ENCODE results near the gene C2orf74. TPM values are rescaled to one million over a fixed set of nuclear protein-coding genes. Genes with fewer than 3 reads are reported as not detected.
"Not testable (repeated sequence)": the region's sequence is repeated elsewhere in the genome, so short reads cannot be mapped to it uniquely, and the experiment has no call there.

C2orf74 gene
- total RNA-seq, 4 donors from 2014 or later = 18.7 to 43.2 (median 33.2) TPM

DNA sequence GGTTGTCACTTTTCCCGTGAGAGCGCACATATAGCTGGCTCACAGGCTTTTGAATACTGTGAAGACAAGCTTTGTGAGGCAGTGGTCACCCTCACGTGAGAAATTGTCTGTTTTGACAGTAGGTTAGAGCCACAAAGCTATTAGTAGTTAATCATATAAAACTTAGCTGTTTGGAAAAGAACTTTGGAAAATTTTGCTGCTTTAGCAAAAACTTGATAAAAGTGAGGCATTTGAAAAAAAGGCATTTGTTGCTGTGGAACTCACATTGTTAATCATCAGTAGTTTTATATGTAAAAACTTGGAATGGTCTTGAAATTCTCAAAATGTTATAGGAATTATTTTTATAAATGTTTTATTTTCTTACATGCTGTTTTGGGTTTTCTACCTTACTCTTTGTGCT lies 22.3 kb downstream of the C2orf74 start:
- peaks cover 61 to 98% (median 86%) of the 10 kb centered on the region in 4 donors for H3K36me3 ChIP-seq
- no peak for TF ChIP-seq POLR2A (IDR thresholded peaks at IDR 0.05; ENCODE audit: low read depth)
- no peak for TF ChIP-seq EP300 (IDR thresholded peaks at IDR 0.05)
- TF ChIP-seq POLR2AphosphoS5 (IDR thresholded peaks at IDR 0.05) = no peak
- TF ChIP-seq, protein P1, sequence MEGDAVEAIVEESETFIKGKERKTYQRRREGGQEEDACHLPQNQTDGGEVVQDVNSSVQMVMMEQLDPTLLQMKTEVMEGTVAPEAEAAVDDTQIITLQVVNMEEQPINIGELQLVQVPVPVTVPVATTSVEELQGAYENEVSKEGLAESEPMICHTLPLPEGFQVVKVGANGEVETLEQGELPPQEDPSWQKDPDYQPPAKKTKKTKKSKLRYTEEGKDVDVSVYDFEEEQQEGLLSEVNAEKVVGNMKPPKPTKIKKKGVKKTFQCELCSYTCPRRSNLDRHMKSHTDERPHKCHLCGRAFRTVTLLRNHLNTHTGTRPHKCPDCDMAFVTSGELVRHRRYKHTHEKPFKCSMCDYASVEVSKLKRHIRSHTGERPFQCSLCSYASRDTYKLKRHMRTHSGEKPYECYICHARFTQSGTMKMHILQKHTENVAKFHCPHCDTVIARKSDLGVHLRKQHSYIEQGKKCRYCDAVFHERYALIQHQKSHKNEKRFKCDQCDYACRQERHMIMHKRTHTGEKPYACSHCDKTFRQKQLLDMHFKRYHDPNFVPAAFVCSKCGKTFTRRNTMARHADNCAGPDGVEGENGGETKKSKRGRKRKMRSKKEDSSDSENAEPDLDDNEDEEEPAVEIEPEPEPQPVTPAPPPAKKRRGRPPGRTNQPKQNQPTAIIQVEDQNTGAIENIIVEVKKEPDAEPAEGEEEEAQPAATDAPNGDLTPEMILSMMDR (IDR thresholded peaks at IDR 0.05) = no peak
- no peak for DNase-seq (ENCODE audit: extremely low spot score)
- H3K4me1 ChIP-seq = peaks cover 27 to 43% (median 35%) of the 10 kb centered on the region in 4 donors
- intact Hi-C loops (cut with DNase I) = no loop called here
- no peaks in the 10 kb centered on the region for H3K9me3 ChIP-seq
- H3K27ac ChIP-seq (replicated peaks in 1 of 4) = no peak overlapping the region
- no peak overlapping the region for H3K4me3 ChIP-seq
- WGBS = 90% methylated on average over 3 of the region's 3 CpGs
- H3K27me3 ChIP-seq = no peaks in the 10 kb centered on the region

DNA sequence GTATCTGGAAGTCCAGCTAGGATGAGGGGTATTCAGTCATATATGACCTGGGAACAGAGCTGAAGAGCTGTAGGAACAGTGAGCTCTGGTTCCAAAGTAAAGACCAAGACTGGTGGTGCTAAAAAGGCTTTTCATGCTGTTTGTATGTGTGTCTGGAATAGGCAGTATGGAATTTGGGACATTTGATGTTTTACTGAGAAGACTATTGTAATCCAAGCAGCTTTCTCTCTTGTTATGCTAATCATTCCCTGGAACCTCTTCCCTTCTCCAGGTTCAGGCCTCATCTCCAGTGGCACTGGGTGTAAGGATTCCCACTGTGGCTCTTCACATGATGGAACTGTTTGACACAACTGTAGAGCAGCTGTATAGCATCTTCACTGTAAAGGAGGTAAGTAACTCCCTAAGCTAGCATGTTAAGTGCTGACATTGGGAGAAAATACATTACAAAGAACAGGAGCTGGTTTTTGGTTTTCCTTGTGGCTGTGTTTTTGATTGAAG lies 23.3 kb downstream of the C2orf74 start:
- no peak for TF ChIP-seq POLR2A (IDR thresholded peaks at IDR 0.05; ENCODE audit: low read depth)
- no peak for TF ChIP-seq POLR2AphosphoS5 (IDR thresholded peaks at IDR 0.05)
- TF ChIP-seq, protein P1 (IDR thresholded peaks at IDR 0.05) = no peak
- no peak for TF ChIP-seq EP300 (IDR thresholded peaks at IDR 0.05)
- peak; percentile 57 for DNase-seq (ENCODE audit: extremely low spot score)
- Histone ChIP-seq H3K9me3 (no peaks in the 10 kb centered on the region), H3K27me3 (no peaks in the 10 kb centered on the region), H3K36me3 (peaks cover 70 to 100% (median 93%) of the 10 kb centered on the region in 4 donors), H3K27ac (replicated peaks in 1 of 4) (no peak overlapping the region), H3K4me1 (peaks cover 17 to 33% (median 25%) of the 10 kb centered on the region in 4 donors), H3K4me3 (no peak overlapping the region)
- intact Hi-C loops (cut with DNase I) = no loop called here

DNA sequence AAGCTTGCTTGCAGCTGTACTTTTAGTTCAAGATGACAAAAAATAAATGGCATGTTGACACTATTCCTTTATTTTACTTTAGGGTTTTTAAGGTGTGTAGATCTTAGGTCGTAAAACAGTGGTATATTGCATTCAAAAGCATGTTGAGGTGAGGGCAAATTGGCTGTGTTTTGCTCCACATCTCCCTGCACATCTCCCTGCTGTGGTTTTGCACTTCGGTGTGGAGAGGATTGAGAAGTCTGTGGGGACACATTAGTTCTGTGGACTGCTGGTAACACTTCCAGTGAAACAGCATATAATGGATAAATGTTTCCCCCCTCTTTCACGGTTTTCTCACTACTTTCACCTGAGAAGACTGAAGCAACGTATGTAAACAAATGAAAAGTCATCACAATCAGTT lies 25.1 kb downstream of the C2orf74 start:
- no peaks in the 10 kb centered on the region for H3K27me3 ChIP-seq
- peaks cover 0 to 15% (median 7%) of the 10 kb centered on the region in 4 donors for H3K4me1 ChIP-seq
- TF ChIP-seq POLR2AphosphoS5 (IDR thresholded peaks at IDR 0.05) = no peak
- TF ChIP-seq EP300 (IDR thresholded peaks at IDR 0.05) = no peak
- TF ChIP-seq, protein P1 (IDR thresholded peaks at IDR 0.05) = no peak
- TF ChIP-seq POLR2A (IDR thresholded peaks at IDR 0.05; ENCODE audit: low read depth) = no peak
- H3K27ac ChIP-seq (replicated peaks in 1 of 4) = no peak overlapping the region
- intact Hi-C loops (cut with DNase I) = no loop called here
- no peaks in the 10 kb centered on the region for H3K9me3 ChIP-seq
- H3K36me3 ChIP-seq = peaks cover 70 to 100% (median 85%) of the 10 kb centered on the region in 4 donors
- DNase-seq (ENCODE audit: extremely low spot score) = peak; percentile 21
- no peak overlapping the region for H3K4me3 ChIP-seq
- 83% methylated on average over 4 of the region's 4 CpGs for WGBS

DNA sequence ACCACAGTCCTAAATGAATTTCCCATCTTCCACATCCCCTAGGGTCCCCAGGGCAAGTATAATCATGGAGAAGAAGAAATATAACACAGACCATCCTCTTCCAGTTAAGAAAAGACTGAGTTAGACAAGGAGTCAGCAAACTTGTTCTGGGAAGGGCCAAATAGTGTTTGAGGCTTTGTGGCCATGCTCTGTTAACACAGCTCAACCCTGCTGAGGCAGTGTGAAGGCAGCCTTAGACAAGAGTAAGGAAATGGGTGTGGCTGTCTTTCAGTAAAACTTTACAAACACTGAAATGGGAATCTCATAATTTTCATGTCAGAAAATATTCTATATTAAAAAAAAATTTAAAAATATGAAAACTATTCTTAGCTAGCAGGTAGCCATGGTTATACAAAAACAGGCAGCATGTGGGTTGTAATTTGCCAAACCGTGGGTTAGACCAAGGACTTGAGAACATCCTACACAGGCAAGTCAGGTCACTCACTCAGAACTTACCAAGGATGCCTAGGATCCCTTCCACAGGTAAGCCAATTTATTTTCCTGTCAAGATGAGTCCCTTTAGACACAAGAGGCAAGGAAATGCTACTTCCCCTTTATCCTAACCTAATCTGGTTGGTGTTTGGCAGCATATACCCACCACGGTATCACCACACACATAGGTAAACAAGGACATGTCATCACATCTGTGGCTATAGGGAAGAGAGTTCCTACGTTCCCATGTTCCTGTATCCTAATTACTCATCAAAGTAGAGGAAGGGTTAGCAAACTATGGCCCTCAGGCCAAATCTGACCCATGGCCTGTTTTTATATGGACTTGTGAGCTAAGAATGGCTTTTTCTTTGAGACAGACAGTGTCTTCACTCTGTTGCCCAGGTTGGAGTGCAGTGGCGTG lies 31.9 kb downstream of the C2orf74 start:
- Histone ChIP-seq H3K4me3 (no peak overlapping the region), H3K27ac (replicated peaks in 1 of 4) (no peak overlapping the region), H3K36me3 (peaks cover 19 to 71% (median 43%) of the 10 kb centered on the region in 4 donors), H3K27me3 (no peaks in the 10 kb centered on the region), H3K4me1 (peaks cover 5 to 11% (median 10%) of the 10 kb centered on the region in 4 donors), H3K9me3 (no peaks in the 10 kb centered on the region)
- intact Hi-C loops (cut with DNase I) = no loop called here
- 75% methylated on average over 4 of the region's 4 CpGs for WGBS
- no peak for DNase-seq (ENCODE audit: extremely low spot score)
- TF ChIP-seq EP300 (IDR thresholded peaks at IDR 0.05) = no peak
- TF ChIP-seq, protein P1 (IDR thresholded peaks at IDR 0.05) = no peak
- TF ChIP-seq POLR2A (IDR thresholded peaks at IDR 0.05; ENCODE audit: low read depth) = no peak
- TF ChIP-seq POLR2AphosphoS5 (IDR thresholded peaks at IDR 0.05) = no peak

DNA sequence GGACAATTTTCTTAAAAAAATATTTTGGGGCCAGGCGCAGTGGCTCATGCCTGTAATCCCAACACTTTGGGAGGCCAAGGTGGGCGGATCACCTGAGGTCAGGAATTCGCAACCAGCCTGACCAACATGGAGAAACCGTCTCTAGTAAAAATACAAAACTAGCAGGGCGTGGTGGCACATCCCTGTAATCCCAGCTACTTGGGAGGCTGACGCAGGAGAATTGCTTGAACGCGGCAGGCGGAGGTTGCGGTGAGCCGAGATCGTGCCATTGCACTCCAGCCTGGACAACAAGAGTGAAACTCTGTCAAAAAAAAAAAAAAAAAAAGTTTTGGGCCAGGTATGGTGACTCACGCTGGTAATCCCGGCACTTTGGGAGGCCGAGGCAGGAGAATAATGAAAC lies 32.7 kb downstream of the C2orf74 start:
- DNase-seq (ENCODE audit: extremely low spot score); H3K27me3 ChIP-seq; H3K27ac ChIP-seq (replicated peaks in 1 of 4); H3K4me3 ChIP-seq; H3K9me3 ChIP-seq; intact Hi-C loops (cut with DNase I): not testable (repeated sequence)
- WGBS = 98% methylated on average over 15 of the region's 15 CpGs
- Histone ChIP-seq H3K36me3 (peaks cover 11 to 68% (median 40%) of the 10 kb centered on the region in 4 donors), H3K4me1 (peaks cover 5 to 11% (median 10%) of the 10 kb centered on the region in 4 donors)
